ENCODE results near the gene RAB35. TPM values are rescaled to one million over a fixed set of nuclear protein-coding genes. Genes with fewer than 3 reads are reported as not detected.

The RAB35 gene
- total RNA-seq, 1 donor from 2014 or later: 39.2 TPM

DNA sequence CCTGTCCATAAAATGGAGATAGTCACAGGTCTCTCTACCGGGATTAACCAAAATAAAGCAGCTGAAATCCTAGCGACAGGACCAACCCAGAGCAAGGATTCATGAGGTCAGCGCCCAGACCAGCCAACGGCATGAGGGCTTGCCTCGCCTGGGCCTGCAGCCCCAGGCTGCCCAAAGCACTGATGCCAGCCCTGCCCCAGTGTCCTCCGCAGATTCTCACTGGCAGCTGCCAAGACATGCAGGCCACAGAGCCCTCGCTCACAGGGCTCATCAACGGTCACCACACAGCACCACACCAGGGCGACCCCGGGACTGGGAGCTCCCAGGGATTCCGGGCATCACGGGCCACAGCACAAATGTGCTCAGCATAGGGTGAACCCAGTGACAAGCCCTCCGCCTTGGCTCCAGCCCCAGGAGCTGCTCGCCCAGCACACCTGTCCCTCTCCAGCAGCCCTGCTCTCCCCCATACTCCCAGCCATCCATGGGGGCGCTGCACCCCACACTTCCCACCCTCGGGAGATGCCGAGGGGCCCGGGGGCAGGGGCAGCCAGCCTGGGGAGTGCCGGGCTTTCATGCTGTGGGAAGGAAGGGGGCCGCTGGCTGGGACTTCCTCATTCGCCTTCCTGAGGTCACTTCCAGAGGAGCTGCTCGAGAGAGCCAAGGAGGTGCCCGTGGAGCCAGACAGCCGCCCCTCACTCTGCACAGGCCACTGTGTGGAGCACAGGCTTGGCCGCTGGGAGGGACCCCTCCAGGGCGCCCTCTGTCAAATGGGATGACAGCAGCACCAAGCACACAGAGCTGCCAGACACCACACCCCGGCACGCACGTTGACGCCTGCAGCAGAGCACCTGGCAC, 14.1 kb downstream of the RAB35 start:
- Histone ChIP-seq H3K4me1 (peaks cover 15 to 17% of the 10 kb centered on the region in 2 donors), H3K27ac (no peak overlapping the region), H3K9me3 (no peaks in the 10 kb centered on the region), H3K36me3 (peaks cover 39 to 56% of the 10 kb centered on the region in 2 donors), H3K27me3 (no peaks in the 10 kb centered on the region), H3K4me3 (no peak overlapping the region)
- intact Hi-C loops (cut with DNase I): no loop called here
- TF ChIP-seq, protein P1, sequence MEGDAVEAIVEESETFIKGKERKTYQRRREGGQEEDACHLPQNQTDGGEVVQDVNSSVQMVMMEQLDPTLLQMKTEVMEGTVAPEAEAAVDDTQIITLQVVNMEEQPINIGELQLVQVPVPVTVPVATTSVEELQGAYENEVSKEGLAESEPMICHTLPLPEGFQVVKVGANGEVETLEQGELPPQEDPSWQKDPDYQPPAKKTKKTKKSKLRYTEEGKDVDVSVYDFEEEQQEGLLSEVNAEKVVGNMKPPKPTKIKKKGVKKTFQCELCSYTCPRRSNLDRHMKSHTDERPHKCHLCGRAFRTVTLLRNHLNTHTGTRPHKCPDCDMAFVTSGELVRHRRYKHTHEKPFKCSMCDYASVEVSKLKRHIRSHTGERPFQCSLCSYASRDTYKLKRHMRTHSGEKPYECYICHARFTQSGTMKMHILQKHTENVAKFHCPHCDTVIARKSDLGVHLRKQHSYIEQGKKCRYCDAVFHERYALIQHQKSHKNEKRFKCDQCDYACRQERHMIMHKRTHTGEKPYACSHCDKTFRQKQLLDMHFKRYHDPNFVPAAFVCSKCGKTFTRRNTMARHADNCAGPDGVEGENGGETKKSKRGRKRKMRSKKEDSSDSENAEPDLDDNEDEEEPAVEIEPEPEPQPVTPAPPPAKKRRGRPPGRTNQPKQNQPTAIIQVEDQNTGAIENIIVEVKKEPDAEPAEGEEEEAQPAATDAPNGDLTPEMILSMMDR (IDR thresholded peaks at IDR 0.05): no peak
- no peak for DNase-seq (ENCODE audit: low spot score in 2 of 2)

DNA sequence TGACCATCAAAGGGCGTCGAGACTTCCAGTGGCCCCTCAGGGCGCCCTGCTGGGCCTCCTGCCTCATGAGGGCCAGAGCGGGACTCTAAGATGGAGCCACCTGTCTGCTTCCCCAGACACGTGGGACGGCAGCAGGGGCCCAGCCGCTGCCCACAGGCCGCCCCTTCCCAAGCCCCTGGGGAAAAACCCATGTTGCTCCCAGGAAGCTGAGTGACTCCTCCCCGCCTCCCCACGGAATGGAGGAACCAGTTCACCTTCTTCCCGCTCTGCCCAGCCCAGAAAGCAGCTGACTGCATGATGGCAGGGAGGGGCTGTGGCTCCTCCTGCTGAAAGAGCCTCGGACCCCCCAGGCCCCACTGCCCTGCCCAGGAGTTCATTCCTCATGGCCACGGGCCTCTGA, 14.9 kb downstream of the RAB35 start:
- Histone ChIP-seq H3K27me3 (no peaks in the 10 kb centered on the region), H3K4me3 (no peak overlapping the region), H3K9me3 (no peaks in the 10 kb centered on the region), H3K4me1 (peaks cover 15 to 17% of the 10 kb centered on the region in 2 donors), H3K27ac (peak overlapping the region; percentile 5 to 43), H3K36me3 (peaks cover 40 to 60% of the 10 kb centered on the region in 2 donors)
- intact Hi-C loops (cut with DNase I): no loop called here
- TF ChIP-seq, protein P1 (IDR thresholded peaks at IDR 0.05): no peak
- no peak for DNase-seq (ENCODE audit: low spot score in 2 of 2)

DNA sequence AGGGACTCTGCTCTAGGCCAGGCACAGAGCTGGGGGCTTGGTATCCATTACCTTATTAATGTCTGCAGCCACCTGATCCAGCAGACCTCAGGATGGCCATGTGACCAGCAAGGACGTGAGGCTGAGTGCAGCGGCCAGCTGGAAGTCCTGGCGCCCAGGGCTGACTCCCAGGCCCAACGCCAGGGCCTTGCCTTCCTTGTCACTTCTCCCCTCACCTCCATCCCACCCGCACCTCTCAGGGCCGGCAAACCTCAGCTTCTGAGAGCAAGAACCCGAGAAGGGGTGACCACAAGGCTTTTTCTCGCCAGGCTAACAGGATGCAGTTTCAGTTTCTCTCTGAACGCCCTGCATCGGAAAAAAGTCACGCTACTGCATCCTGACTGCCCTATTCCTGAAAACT, 15.4 kb downstream of the RAB35 start:
- intact Hi-C loops (cut with DNase I): no loop called here
- TF ChIP-seq, protein P1 (IDR thresholded peaks at IDR 0.05): no peak
- peaks cover 44 to 63% of the 10 kb centered on the region in 2 donors for H3K36me3 ChIP-seq
- H3K4me3 ChIP-seq: peak overlapping the region in 1 of 2 donors; percentile 11
- peaks cover 15 to 17% of the 10 kb centered on the region in 2 donors for H3K4me1 ChIP-seq
- H3K27ac ChIP-seq: peak overlapping the region; percentile 5 to 43
- H3K9me3 ChIP-seq: no peaks in the 10 kb centered on the region
- no peak for DNase-seq (ENCODE audit: low spot score in 2 of 2)
- H3K27me3 ChIP-seq: no peaks in the 10 kb centered on the region

DNA sequence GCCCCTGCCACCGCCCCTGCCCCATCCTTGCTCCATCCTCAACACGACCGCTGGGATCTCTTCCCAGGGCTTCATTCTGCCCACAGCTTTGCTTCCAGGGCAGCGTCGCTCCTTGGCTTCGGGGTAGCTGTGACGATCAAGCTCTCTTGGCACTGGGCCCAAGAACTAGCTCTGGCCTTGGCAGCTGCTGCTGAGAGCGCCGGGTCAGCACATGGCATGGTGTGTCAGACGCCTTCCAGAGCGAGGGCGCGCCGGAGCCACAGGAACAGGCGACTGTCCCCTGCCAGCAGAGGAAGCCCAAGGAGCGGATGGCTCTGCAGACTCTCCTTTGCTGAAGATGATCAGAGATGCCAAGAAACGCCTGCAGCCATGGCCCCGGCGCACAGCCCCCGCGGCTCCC, 15.9 kb downstream of the RAB35 start:
- no peaks in the 10 kb centered on the region for H3K9me3 ChIP-seq
- H3K27ac ChIP-seq: peak overlapping the region; percentile 5 to 43
- no peaks in the 10 kb centered on the region for H3K27me3 ChIP-seq
- DNase-seq (ENCODE audit: low spot score in 2 of 2): peak; percentile 27 to 88
- intact Hi-C loops (cut with DNase I): loop anchor here (1.0 kb wide), 1 partner anchor 13 kb away; no protein-coding TSS in a partner anchor
- TF ChIP-seq, protein P1 (IDR thresholded peaks at IDR 0.05): no peak
- H3K4me3 ChIP-seq: peak overlapping the region in 1 of 2 donors; percentile 11
- peaks cover 44 to 68% of the 10 kb centered on the region in 2 donors for H3K36me3 ChIP-seq
- H3K4me1 ChIP-seq: peaks cover 15 to 17% of the 10 kb centered on the region in 2 donors

DNA sequence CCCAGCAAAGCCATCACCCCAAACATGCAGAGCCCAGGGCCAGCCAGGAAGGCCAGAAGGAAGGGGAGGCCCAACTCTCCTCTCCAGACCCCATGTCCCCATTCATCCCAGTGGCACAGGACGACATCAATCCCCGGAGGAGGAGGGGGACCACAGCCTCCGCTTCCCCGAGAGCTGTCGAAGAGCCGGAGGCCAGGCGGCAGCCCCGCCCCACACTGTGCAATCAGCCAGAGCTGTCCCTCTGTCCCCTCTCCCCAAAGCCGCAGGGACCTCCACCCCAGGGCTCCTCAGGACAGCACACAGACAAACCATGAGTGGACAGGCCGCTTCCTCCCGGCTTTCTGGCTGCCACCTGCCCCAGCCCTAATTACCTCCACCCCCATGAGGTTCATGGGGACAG, 16.8 kb downstream of the RAB35 start:
- intact Hi-C loops (cut with DNase I): loop anchor here (1.0 kb wide), 1 partner anchor 12 kb away; no protein-coding TSS in a partner anchor
- Histone ChIP-seq H3K36me3 (peaks cover 46 to 76% of the 10 kb centered on the region in 2 donors), H3K9me3 (no peaks in the 10 kb centered on the region), H3K27me3 (no peaks in the 10 kb centered on the region), H3K27ac (no peak overlapping the region), H3K4me3 (no peak overlapping the region), H3K4me1 (peaks cover 15 to 17% of the 10 kb centered on the region in 2 donors)
- DNase-seq (ENCODE audit: low spot score in 2 of 2): no peak
- TF ChIP-seq, protein P1 (IDR thresholded peaks at IDR 0.05): no peak
